K562 (cell line): ENCODE measurements around the gene DOCK4. TPM values are rescaled to one million over a fixed set of nuclear protein-coding genes. Genes with fewer than 3 reads are reported as not detected.

Source experiments
- ATAC-seq: fragments of 200-7000 bp; cut with Tn5 transposase; 3 replicates; pipeline ENCODE4 v1.9.1; 2020; ENCODE audit warnings: moderate library complexity
- BruUV-seq: library from RNA; stranded (reverse); fragments of 400-500 nt; replicated peaks from 2 replicates; lab custom pipeline; 2021; lab: Mats Ljungman, UMichigan
- CTCF ChIA-PET: fragments of 300-600 bp; formaldehyde crosslinking; extraction: SDS; loops from one replicate; lab custom pipeline; 2021; ENCODE audit warnings: low intra/inter-chr PET ratio; lab: Yijun Ruan, JAX
- POLR2A ChIA-PET: fragments of 300-600, 350-650 bp; sonication (Branson Sonifier 250); formaldehyde crosslinking; extraction: SDS; loops from one replicate; lab custom pipeline; 2021; ENCODE audit warnings: antibody characterized with exemption, inconsistent platforms; lab: Yijun Ruan, JAX
- DNase-seq, 4 experiments: peaks; one replicate each; pipeline versions ENCODE4 v3.0.0 to v3.0.0-alpha.2; 2011 to 2018; ENCODE audit warnings: low spot score in 3 of 4, mixed read lengths in 3 of 4; ENCODE audit errors: extremely low read depth in 1 of 4
- FAIRE-seq: peaks from 2 replicates; lab custom pipeline; 2011; peaks lifted over from hg19 to GRCh38; lab: Jason Lieb, UNC
- H2AFZ ChIP-seq: 2 replicates; pipeline ENCODE4 v1.6.0; 2011; ENCODE audit warnings: low read depth, low read length, control low read depth, inconsistent platforms
- H3K27ac ChIP-seq: fragments of 200-600 bp; 3 replicates; pipeline ENCODE4 v1.8.0; 2011; ENCODE audit warnings: low read depth, mild to moderate bottlenecking, control low read depth, inconsistent platforms, low read length, moderate library complexity, mixed read lengths; ENCODE audit errors: extremely low read depth
- H3K27me3 ChIP-seq, 2 experiments: fragments of 300-600 bp in 1 of 2; 2 replicates in 1 of 2; 3 replicates in 1 of 2; pipeline versions ENCODE4 v1.6.0 to v1.8.0; 2011; ENCODE audit warnings: inconsistent platforms in 2 of 2, low read length in 2 of 2, mild to moderate bottlenecking in 1 of 2, mixed read lengths in 1 of 2, moderate library complexity in 1 of 2; ENCODE audit not compliant: control insufficient read depth in 2 of 2, insufficient read depth in 2 of 2
- H3K36me3 ChIP-seq: fragments of 300-600 bp; 3 replicates; pipeline ENCODE4 v1.8.0; 2011; ENCODE audit warnings: mild to moderate bottlenecking, low read length, inconsistent platforms; ENCODE audit not compliant: control insufficient read depth, insufficient read depth
- H3K4me1 ChIP-seq, 2 experiments: fragments of 200-600 bp in 1 of 2; replicated peaks in 1 of 2; 2 replicates in 1 of 2; 3 replicates in 1 of 2; pipeline versions ENCODE4 v1.5.1 to v1.8.0; 2011; ENCODE audit warnings: inconsistent platforms in 2 of 2, low read length in 2 of 2, mild to moderate bottlenecking in 1 of 2, mixed read lengths in 1 of 2, moderate library complexity in 1 of 2; ENCODE audit not compliant: control insufficient read depth in 2 of 2, insufficient read depth in 2 of 2
- H3K4me2 ChIP-seq: 2 replicates; pipeline ENCODE4 v1.6.1; 2011; ENCODE audit warnings: low read length, control low read depth, inconsistent platforms, mixed read lengths; ENCODE audit not compliant: insufficient read depth
- H3K4me3 ChIP-seq: fragments of 200-600 bp; sonication (generic), shearing (Covaris generic); 2 replicates; pipeline ENCODE4 v1.5.1; 2016; ENCODE audit warnings: control low read depth, inconsistent platforms
- H3K79me2 ChIP-seq: fragments of 200-600 bp; 3 replicates; pipeline ENCODE4 v1.8.0; 2011; ENCODE audit warnings: low read length, inconsistent platforms; ENCODE audit not compliant: control insufficient read depth, insufficient read depth
- H3K9ac ChIP-seq, 2 experiments: 2 replicates each; pipeline versions ENCODE4 v1.6.0 to v1.6.1; 2011; ENCODE audit warnings: low read depth in 2 of 2, low read length in 2 of 2, control low read depth in 1 of 2, inconsistent platforms in 1 of 2, mild to moderate bottlenecking in 1 of 2, mixed read lengths in 1 of 2; ENCODE audit not compliant: insufficient read depth in 1 of 2
- H3K9me1 ChIP-seq: one replicate; pipeline ENCODE4 v1.6.0; 2011; ENCODE audit warnings: inconsistent platforms, mild to moderate bottlenecking, low read length, moderate library complexity; ENCODE audit not compliant: control insufficient read depth, insufficient read depth
- H3K9me3 ChIP-seq: replicated peaks from 2 replicates; pipeline ENCODE4 v1.5.1; 2011; ENCODE audit warnings: low read depth, low read length, inconsistent platforms; ENCODE audit not compliant: control insufficient read depth, insufficient read depth
- H4K20me1 ChIP-seq: replicated peaks from 2 replicates; pipeline ENCODE4 v1.6.1; 2011; ENCODE audit warnings: low read length, inconsistent platforms, mixed read lengths; ENCODE audit not compliant: control insufficient read depth, insufficient read depth
- HNRNPUL1 ChIP-seq: fragments of 200-400 bp; formaldehyde crosslinking; IDR thresholded peaks from 2 replicates; pipeline ENCODE4 v1.6.1; 2017; ENCODE audit warnings: low read length
- MBD2 ChIP-seq: sonication (generic); IDR thresholded peaks from 2 replicates; pipeline ENCODE4 v1.6.1; 2016; ENCODE audit warnings: low read depth, borderline replicate concordance
- MTF1 ChIP-seq: fragments of 250-450 bp; sonication (Bioruptor Pico); IDR thresholded peaks from 2 replicates; pipeline ENCODE4 v1.9.0; 2021; ENCODE audit warnings: moderate library complexity, mild to moderate bottlenecking, inconsistent platforms, borderline replicate concordance
- THRB ChIP-seq: fragments of 450-650 bp; formaldehyde crosslinking; conservative IDR thresholded peaks from 2 replicates; pipeline ENCODE4 v1.4.0; 2022; ENCODE audit warnings: mild to moderate bottlenecking, missing genetic modification characterization
- YY1 ChIP-seq, 3 experiments: IDR thresholded peaks; 2 replicates each; pipeline ENCODE4 v1.6.1; 2011; ENCODE audit warnings: low read length in 2 of 3, mild to moderate bottlenecking in 2 of 3, moderate library complexity in 2 of 3, borderline replicate concordance in 1 of 3, control low read depth in 1 of 3, low read depth in 1 of 3; ENCODE audit not compliant: insufficient read depth in 3 of 3, insufficient replicate concordance in 2 of 3, control insufficient read depth in 1 of 3, insufficient read length in 1 of 3; ENCODE audit errors: extremely low read depth in 1 of 3
- ZNF586 ChIP-seq: fragments of 450-650 bp; formaldehyde crosslinking; conservative IDR thresholded peaks from 2 replicates; pipeline ENCODE4 v1.4.0; 2020; ENCODE audit warnings: mild to moderate bottlenecking, moderate library complexity
- WGBS: fragments of 100-300 bp; shearing (Covaris generic); methylation state at CpG from one replicate; pipeline ENCODE4 v1.1.6; 2016; ENCODE audit warnings: low coverage, mixed read lengths; ENCODE audit not compliant: insufficient coverage; ENCODE audit errors: missing lambda C conversion rate; 5-methylcytosine and 5-hydroxymethylcytosine counted together
- in situ Hi-C: fragments of 300-500 bp; cut with MboI; formaldehyde crosslinking; loops from 4 replicates; pipeline ENCODE4 v1.15.0; 2018; ENCODE audit warnings: inconsistent platforms, mixed read lengths
- intact Hi-C: fragments of 100-400 bp; cut with micrococcal nuclease; formaldehyde crosslinking; loops from 2 replicates; pipeline ENCODE4 v1.14.2; 2022
- polyA plus RNA-seq, 8 experiments: library from polyadenylated mRNA; depleted of rRNA in 4 of 8; stranded (reverse) in 5 of 8; unstranded in 3 of 8; fragments of >200 nt; fragmentation: Nextera tagmentation in 2 of 8; fragmentation: Illumina TruSeq in 1 of 8; extraction: Ambion mirVana in 2 of 8; extraction: Trizol in 1 of 8; gene quantifications; 2 replicates each; pipeline versions ENCODE4 v1.2.1 to v1.2.3, GENCODE V29; 2011 to 2014; ENCODE audit warnings: inconsistent platforms in 1 of 8, missing spikeins in 1 of 8
- total RNA-seq, 7 experiments: library from RNA; depleted of rRNA in 6 of 7; stranded (reverse); fragments of >200 nt in 6 of 7; fragmentation: Illumina TruSeq in 2 of 7; extraction: Trizol in 2 of 7; gene quantifications; 2 replicates each; pipeline versions ENCODE4 v1.2.1 to v1.2.3, GENCODE V29; 2011 to 2021; ENCODE audit warnings: low replicate concordance in 1 of 7
- TF ChIP-seq, protein P1 (sequence below): sonication (generic); formaldehyde crosslinking; IDR thresholded peaks from 2 replicates; pipeline ENCODE4 v1.8.0; 2022; ENCODE audit warnings: missing genetic modification reagents, mild to moderate bottlenecking, borderline replicate concordance

DOCK4 gene
- total and polyA plus RNA-seq, 9 of the 15 experiments (the other 6 are each of a cell fraction or from before 2014, with no cell fraction given): 0.42 to 5.7 (median 2.3) TPM

DNA sequence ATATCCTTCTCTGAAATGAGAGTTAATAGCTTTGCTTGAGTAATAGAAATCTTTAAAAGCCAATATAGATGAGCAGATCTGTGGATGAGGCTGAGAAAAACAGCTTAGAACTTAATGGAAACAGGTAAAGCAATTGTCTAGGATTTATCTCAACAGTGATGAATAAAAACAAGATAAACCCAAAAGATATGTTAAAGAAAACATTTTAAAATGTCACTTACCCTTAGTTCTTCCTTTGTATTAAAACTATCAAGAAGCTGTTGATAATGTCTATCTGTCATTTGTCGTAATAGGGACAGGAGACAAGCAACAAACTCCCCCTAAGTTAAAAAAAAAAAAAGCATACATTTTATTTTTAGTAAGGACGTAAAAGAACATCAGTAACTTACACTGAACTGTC is 371.8 kb downstream of the DOCK4 start:
- TF ChIP-seq THRB (no peak), MBD2 (no peak)
- TF ChIP-seq, protein P1, sequence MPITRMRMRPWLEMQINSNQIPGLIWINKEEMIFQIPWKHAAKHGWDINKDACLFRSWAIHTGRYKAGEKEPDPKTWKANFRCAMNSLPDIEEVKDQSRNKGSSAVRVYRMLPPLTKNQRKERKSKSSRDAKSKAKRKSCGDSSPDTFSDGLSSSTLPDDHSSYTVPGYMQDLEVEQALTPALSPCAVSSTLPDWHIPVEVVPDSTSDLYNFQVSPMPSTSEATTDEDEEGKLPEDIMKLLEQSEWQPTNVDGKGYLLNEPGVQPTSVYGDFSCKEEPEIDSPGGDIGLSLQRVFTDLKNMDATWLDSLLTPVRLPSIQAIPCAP (CRISPR knock-in tag): no peak
- H3K9ac ChIP-seq: no peak overlapping the region
- H3K36me3 ChIP-seq: no peaks in the 10 kb centered on the region
- H3K27ac ChIP-seq: no peak overlapping the region
- H3K27me3 ChIP-seq: no peaks in the 10 kb centered on the region
- CTCF ChIA-PET: no interaction called here
- 0% methylated on average over 2 of the region's 2 CpGs for WGBS
- no peak overlapping the region for H3K4me3 ChIP-seq
- no peak overlapping the region for H2AFZ ChIP-seq
- no peak overlapping the region for H3K4me2 ChIP-seq
- no peak for ATAC-seq
- BruUV-seq: no TSS peak
- no peak for FAIRE-seq
- H3K9me1 ChIP-seq: no peaks in the 10 kb centered on the region
- DNase-seq: no peak
- H3K79me2 ChIP-seq: no peaks in the 10 kb centered on the region
- H4K20me1 ChIP-seq: no peaks in the 10 kb centered on the region
- H3K9me3 ChIP-seq: no peaks in the 10 kb centered on the region
- no peaks in the 10 kb centered on the region for H3K4me1 ChIP-seq
- intact Hi-C loops: no loop called here
- POLR2A ChIA-PET: interaction anchor here (0.8 kb wide), 1 partner anchor 12 kb away, joined by 3 read pairs; no protein-coding TSS in a partner anchor
- in situ Hi-C loops: no loop called here

GRCh38 chr7:111833466-111833865 is 372.7 kb downstream of the DOCK4 start:
- no peak for ATAC-seq
- in situ Hi-C loops: no loop called here

More at GRCh38 chr7:111833466-111833865, 372.7 kb downstream of the DOCK4 start:
- ChIA-PET POLR2A (no interaction called here), CTCF (no interaction called here)
- Histone ChIP-seq H3K36me3 (no peaks in the 10 kb centered on the region), H2AFZ (no peak overlapping the region), H3K27me3 (no peaks in the 10 kb centered on the region), H3K4me1 (no peaks in the 10 kb centered on the region), H4K20me1 (no peaks in the 10 kb centered on the region), H3K4me3 (no peak overlapping the region), H3K9me3 (no peaks in the 10 kb centered on the region), H3K9ac (no peak overlapping the region), H3K27ac (no peak overlapping the region), H3K79me2 (no peaks in the 10 kb centered on the region), H3K9me1 (no peaks in the 10 kb centered on the region), H3K4me2 (no peak overlapping the region)
- TF ChIP-seq MTF1 (CRISPR knock-in tag) (no peak), ZNF586 (CRISPR knock-in tag) (no peak), HNRNPUL1 (no peak), YY1 (IDR thresholded peaks at IDR 0.05; ENCODE audit: borderline replicate concordance in 1 of 3, control insufficient read depth in 1 of 3, extremely low read depth in 1 of 3, insufficient read depth in 3 of 3, insufficient read length in 1 of 3, insufficient replicate concordance in 2 of 3, low read depth in 1 of 3, low read length in 2 of 3) (no peak)
- FAIRE-seq: no peak
- no peak for DNase-seq
- BruUV-seq: no TSS peak
- intact Hi-C loops: no loop called here
